ENCODE data around the gene PLPPR3.
"Not testable (repeated sequence)": the region's sequence is repeated elsewhere in the genome, so short reads cannot be mapped to it uniquely, and the experiment has no call there.

Gene PLPPR3

GRCh38 chr19:843836-844545, 22.2 kb upstream of the PLPPR3 start:
- TF ChIP-seq LEF1 (IDR thresholded peaks at IDR 0.05; ENCODE audit: borderline replicate concordance) (no peak), NFRKB (IDR thresholded peaks at IDR 0.05) (no peak), ELF4 (IDR thresholded peaks at IDR 0.05) (no peak), HDGF (IDR thresholded peaks at IDR 0.05; ENCODE audit: borderline replicate concordance) (no peak), FOXA1 (IDR thresholded peaks at IDR 0.05) (no peak)
- TF ChIP-seq, protein P1, sequence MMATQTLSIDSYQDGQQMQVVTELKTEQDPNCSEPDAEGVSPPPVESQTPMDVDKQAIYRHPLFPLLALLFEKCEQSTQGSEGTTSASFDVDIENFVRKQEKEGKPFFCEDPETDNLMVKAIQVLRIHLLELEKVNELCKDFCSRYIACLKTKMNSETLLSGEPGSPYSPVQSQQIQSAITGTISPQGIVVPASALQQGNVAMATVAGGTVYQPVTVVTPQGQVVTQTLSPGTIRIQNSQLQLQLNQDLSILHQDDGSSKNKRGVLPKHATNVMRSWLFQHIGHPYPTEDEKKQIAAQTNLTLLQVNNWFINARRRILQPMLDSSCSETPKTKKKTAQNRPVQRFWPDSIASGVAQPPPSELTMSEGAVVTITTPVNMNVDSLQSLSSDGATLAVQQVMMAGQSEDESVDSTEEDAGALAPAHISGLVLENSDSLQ (IDR thresholded peaks at IDR 0.05), result no peak
- no peak for DNase-seq (ENCODE audit: extremely low spot score)
- CTCF ChIA-PET, result no interaction called here
- POLR2A ChIA-PET, result no interaction called here

GRCh38 chr19:843180-843835, 21.6 kb upstream of the PLPPR3 start:
- DNase-seq (ENCODE audit: extremely low spot score), result no peak
- TF ChIP-seq NFRKB (IDR thresholded peaks at IDR 0.05) (no peak), HDGF (IDR thresholded peaks at IDR 0.05; ENCODE audit: borderline replicate concordance) (no peak), L3MBTL2 (conservative IDR thresholded peaks at IDR 0.05) (peak; percentile 84), SUZ12 (IDR thresholded peaks at IDR 0.05) (no peak)
- CTCF ChIA-PET, result interaction anchor here (0.5 kb wide), 1 partner anchor 72 kb away, joined by 3 read pairs; no protein-coding TSS in a partner anchor
- POLR2A ChIA-PET, result interaction anchor here (0.7 kb wide), 1 partner anchor 54 kb away, joined by 3 read pairs; no protein-coding TSS in a partner anchor

GRCh38 chr19:842802-843179, 21.0 kb upstream of the PLPPR3 start:
- ChIA-PET POLR2A (interaction anchor here (0.7 kb wide), 1 partner anchor 54 kb away, joined by 3 read pairs; no protein-coding TSS in a partner anchor), CTCF (interaction anchor here (0.5 to 0.7 kb wide), 2 partner anchors 72 to 398 kb away, joined by 3 to 6 read pairs; no protein-coding TSS in a partner anchor)
- not testable (repeated sequence) for DNase-seq (ENCODE audit: extremely low spot score)

DNA sequence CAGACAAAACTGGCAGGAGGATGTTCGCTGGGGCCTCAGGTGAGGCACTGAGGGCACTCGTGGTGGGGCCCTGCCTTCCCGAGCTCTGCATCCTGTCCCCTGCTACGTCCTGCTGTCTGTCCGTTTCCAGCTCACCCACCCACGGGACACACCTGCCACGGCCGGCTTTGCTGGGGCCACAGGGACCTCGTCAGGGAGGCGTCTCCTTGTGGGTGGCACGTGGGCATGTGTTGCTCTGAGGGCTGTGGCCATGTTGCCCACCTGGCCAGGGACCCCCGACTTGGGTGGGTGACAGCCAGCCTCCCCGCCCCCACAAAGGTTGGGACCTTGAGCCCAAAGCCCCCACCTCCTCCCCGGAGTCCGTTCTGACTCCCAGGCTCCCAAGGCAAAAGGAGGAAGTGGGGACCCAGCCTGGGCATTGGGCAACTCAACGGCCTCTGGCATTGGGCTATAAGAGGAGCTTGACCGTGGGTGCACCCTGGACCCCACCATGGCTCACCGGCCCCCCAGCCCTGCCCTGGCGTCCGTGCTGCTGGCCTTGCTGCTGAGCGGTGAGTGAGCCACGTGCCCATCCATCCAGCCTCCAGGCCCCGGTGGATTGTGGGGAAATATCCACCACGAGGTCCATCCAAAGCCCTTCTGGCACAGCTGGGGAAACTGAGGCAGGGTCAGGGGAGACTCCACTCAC, 18.9 kb upstream of the PLPPR3 start, which contains the start of gene PRTN3:
Gene PRTN3 (plus strand): TSS at position 481 of the 688 bp plus-strand sequence. CDS start 10 bp downstream, at position 491.
- TF ChIP-seq LEF1 (IDR thresholded peaks at IDR 0.05; ENCODE audit: borderline replicate concordance) (no peak), SUZ12 (IDR thresholded peaks at IDR 0.05) (no peak), CTBP1 (IDR thresholded peaks at IDR 0.05; ENCODE audit: borderline replicate concordance) (no peak), HDGF (IDR thresholded peaks at IDR 0.05; ENCODE audit: borderline replicate concordance) (no peak)
- ChIA-PET POLR2A (no interaction called here), CTCF (no interaction called here)
- DNase-seq (ENCODE audit: extremely low spot score), result no peak

GRCh38 chr19:835210-835810, 13.6 kb upstream of the PLPPR3 start:
- CTCF ChIA-PET, result no interaction called here
- POLR2A ChIA-PET, result no interaction called here
- no peak for DNase-seq (ENCODE audit: extremely low spot score)
- no peak for TF ChIP-seq BHLHE40 (IDR thresholded peaks at IDR 0.05; ENCODE audit: borderline replicate concordance)
- no peak for TF ChIP-seq ELF4 (IDR thresholded peaks at IDR 0.05)
- TF ChIP-seq, protein P1 (IDR thresholded peaks at IDR 0.05), result no peak
- no peak for TF ChIP-seq HDGF (IDR thresholded peaks at IDR 0.05; ENCODE audit: borderline replicate concordance)
- no peak for TF ChIP-seq SP1 (IDR thresholded peaks at IDR 0.05)
- no peak for TF ChIP-seq SUZ12 (IDR thresholded peaks at IDR 0.05)
- no peak for TF ChIP-seq ARNT (IDR thresholded peaks at IDR 0.05)
- no peak for TF ChIP-seq LEF1 (IDR thresholded peaks at IDR 0.05; ENCODE audit: borderline replicate concordance)
- no peak for TF ChIP-seq TARDBP (IDR thresholded peaks at IDR 0.05)
- no peak for TF ChIP-seq ZNF384 (IDR thresholded peaks at IDR 0.05)
- TF ChIP-seq NFRKB (IDR thresholded peaks at IDR 0.05), result no peak
- no peak for TF ChIP-seq FOXA1 (IDR thresholded peaks at IDR 0.05)
- no peak for TF ChIP-seq L3MBTL2 (conservative IDR thresholded peaks at IDR 0.05)
- no peak for TF ChIP-seq FOXM1 (IDR thresholded peaks at IDR 0.05; ENCODE audit: borderline replicate concordance)
- no peak for TF ChIP-seq CTBP1 (IDR thresholded peaks at IDR 0.05; ENCODE audit: borderline replicate concordance)
- no peak for TF ChIP-seq FOXK2 (IDR thresholded peaks at IDR 0.05)

DNA sequence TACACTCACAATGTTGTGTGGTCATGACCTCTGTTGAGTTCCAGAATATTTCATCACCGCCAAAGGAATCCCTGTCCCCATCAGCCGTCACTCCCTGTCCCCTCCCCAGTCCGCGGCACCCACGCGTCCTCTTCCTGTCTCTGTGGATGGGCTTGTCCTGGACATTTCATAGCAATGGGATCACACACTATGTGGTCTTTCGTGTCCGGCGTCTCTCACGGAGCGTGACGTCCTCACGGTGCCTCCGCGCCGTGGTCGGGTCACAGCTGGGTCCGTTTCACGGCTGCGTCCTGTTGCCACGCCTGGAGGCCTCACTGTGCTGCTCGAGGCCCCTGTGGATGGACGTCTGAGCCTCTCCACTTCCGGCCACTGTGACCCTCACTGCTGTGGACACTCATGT, 12.5 kb upstream of the PLPPR3 start:
- TF ChIP-seq TARDBP (IDR thresholded peaks at IDR 0.05) (no peak), FOXM1 (IDR thresholded peaks at IDR 0.05; ENCODE audit: borderline replicate concordance) (no peak), LEF1 (IDR thresholded peaks at IDR 0.05; ENCODE audit: borderline replicate concordance) (no peak), NFRKB (IDR thresholded peaks at IDR 0.05) (no peak), HDGF (IDR thresholded peaks at IDR 0.05; ENCODE audit: borderline replicate concordance) (no peak), SUZ12 (IDR thresholded peaks at IDR 0.05) (no peak), ELF4 (IDR thresholded peaks at IDR 0.05) (no peak), L3MBTL2 (conservative IDR thresholded peaks at IDR 0.05) (no peak), FOXA1 (IDR thresholded peaks at IDR 0.05) (no peak), CTBP1 (IDR thresholded peaks at IDR 0.05; ENCODE audit: borderline replicate concordance) (no peak), ZNF384 (IDR thresholded peaks at IDR 0.05) (no peak)
- TF ChIP-seq, protein P1 (IDR thresholded peaks at IDR 0.05), result no peak
- CTCF ChIA-PET, result no interaction called here
- POLR2A ChIA-PET, result no interaction called here

More for the DNA sequence above, 12.5 kb upstream of the PLPPR3 start:
- no peak for DNase-seq (ENCODE audit: extremely low spot score)
